GM12875 (cell line): ENCODE data around the gene PTPRJ.

Source experiments
- H3K4me3 ChIP-seq: one replicate; pipeline ENCODE4 v1.5.1; 2011; ENCODE audit warnings: low read depth, low read length, control low read depth
- CTCF ChIP-seq: IDR thresholded peaks from 2 replicates; pipeline ENCODE4 v1.5.1; 2011; ENCODE audit warnings: low read depth, mild to moderate bottlenecking, control low read depth, inconsistent platforms, low read length, moderate library complexity, borderline replicate concordance; ENCODE audit not compliant: insufficient read depth

Gene PTPRJ

DNA sequence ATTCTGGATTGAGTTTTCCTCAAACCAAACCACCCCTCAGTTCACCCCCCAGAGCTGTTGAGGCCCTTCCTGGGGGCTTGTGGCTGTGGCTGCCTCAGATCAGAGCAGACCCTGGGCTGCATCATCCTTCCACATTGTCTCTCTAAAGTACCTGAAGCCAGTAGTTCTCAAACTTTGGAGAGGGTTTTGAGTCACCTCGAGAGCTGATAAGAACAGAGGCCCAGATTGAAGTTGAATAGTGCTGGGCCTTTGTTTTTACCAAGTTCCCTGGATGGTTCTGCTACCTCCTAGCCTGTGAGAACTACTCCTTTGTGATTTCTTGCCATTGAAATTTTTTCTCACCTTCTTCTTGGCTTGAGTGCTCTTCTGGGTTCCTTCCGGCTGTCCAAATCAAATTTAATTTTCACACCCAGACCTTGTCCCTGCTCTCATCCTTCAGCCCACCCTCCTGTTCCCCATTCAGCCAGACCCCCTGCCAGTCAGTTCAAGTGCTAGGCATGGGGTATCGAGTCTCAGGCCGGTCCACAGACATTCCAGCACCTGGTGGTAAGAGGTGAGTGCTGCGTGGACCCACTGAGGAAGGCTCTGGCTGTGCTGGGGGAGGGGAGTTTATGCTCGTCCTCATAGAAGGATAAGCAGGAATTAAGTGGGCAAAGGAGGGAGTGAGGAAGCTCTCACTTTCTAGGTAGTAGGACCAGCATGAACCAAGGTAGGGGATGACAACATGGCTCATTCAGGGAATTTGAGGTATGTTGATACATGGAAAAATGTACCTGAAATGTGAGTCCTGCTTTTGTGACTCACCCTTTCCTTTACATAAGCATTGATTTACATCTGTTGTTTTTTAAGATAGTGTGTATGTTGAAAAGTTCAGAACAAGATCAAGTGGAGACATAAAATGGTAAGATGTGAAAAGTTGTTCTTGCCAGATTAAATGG is 116.5 kb downstream of the PTPRJ start:
- no peak overlapping the region for H3K4me3 ChIP-seq
- no peak for TF ChIP-seq CTCF

GRCh38 chr11:48098024-48098423 is 117.7 kb downstream of the PTPRJ start:
- no peak overlapping the region for H3K4me3 ChIP-seq
- no peak for TF ChIP-seq CTCF

DNA sequence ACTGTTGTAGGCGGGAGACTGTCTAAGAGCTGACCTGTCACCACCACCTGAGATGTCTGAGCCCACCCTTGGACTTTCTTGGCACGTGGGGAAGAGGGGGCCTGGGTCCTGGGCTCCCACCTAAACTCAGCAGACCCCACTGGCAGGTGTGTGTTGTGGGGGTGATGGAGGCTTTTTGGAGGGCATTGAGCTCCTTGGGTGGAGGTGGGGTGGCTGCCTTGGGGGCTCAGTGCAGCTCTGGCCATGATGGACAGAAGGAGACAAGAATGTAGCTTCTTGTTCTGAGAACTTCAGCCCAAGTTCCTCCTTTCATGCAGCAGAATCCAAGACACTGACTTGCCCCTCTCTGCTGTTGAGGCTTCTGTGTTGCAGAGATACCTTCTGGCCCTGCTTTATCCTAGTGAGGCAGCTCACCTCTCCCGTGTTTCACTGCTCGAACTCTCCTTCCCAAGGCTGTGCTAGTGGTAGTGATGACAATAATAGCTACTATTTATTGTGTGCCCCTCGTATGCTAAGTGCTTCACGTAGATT is 119.6 kb downstream of the PTPRJ start:
- no peak for TF ChIP-seq CTCF
- no peak overlapping the region for H3K4me3 ChIP-seq

DNA sequence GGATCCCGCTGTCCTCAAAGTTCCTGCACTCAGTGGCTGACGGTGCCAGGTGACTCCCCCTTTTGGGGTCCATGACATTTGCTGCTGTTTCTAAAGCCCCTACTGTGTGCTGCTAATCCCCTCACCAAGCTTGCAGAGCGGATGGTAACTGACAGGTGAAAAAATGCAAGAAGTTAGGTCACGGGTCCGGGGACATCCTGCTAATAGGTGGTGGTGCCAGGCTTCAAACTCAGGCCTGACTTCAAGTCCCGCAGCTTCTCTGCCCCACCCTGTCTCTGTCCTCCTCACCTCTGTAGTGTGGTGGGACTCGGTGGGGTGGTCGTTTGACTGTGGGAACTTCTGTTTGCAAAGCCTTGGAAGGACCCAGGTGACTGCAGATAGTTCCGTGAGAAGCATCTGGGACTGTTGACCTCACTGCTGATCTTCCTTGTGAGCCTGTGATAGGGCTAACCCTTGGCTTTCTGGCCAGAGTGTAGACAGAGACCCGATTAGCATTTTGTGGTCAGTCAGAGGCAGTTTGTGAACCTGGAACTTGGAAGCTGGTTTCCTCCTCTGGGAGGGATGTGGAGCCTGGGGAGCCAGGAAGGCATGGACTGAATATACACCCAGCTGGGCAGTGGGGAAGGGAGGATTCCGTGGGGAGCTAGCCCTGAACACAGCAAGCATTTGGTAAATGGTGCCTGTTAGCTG is 120.8 kb downstream of the PTPRJ start:
- TF ChIP-seq CTCF = no peak
- no peak overlapping the region for H3K4me3 ChIP-seq

GRCh38 chr11:48101958-48102357 is 121.6 kb downstream of the PTPRJ start:
- H3K4me3 ChIP-seq = no peak overlapping the region
- TF ChIP-seq CTCF = no peak

GRCh38 chr11:48103621-48104567 is 123.5 kb downstream of the PTPRJ start:
- no peak for TF ChIP-seq CTCF

More at GRCh38 chr11:48103621-48104567, 123.5 kb downstream of the PTPRJ start:
- no peak overlapping the region for H3K4me3 ChIP-seq
